H1 (cell line): Measurements from ENCODE around the gene EXOG.

Experiments used
- CBX8 ChIP-seq: fragments of 300-800, 300-1000 bp; sonication (generic); IDR thresholded peaks from 2 replicates; pipeline ENCODE4 v1.7.1; 2016; ENCODE audit warnings: low read depth, low read length, borderline replicate concordance
- CHD1 ChIP-seq: IDR thresholded peaks from 2 replicates; pipeline ENCODE4 v1.6.1; 2012; ENCODE audit warnings: low read depth, low read length, improper control_type of control experiment
- CTCF ChIP-seq, 3 experiments: IDR thresholded peaks; 1 replicate in 2 of 3; 2 replicates in 1 of 3; pipeline versions ENCODE4 v1.5.1 to v1.6.1; 2011; ENCODE audit warnings: low read length in 3 of 3, mild to moderate bottlenecking in 3 of 3, inconsistent platforms in 2 of 3, low read depth in 1 of 3, moderate library complexity in 1 of 3; ENCODE audit not compliant: insufficient read depth in 1 of 3; ENCODE audit errors: control extremely low read depth in 1 of 3
- EP300 ChIP-seq, 2 experiments: IDR thresholded peaks; 1 replicate in 1 of 2; 2 replicates in 1 of 2; pipeline ENCODE4 v1.6.1; 2011 to 2012; ENCODE audit warnings: low read depth in 2 of 2, low read length in 2 of 2, mild to moderate bottlenecking in 2 of 2, borderline replicate concordance in 1 of 2, inconsistent platforms in 1 of 2, moderate library complexity in 1 of 2
- EZH2 ChIP-seq: fragments of 200-600 bp; sonication (generic); IDR thresholded peaks from 2 replicates; pipeline ENCODE4 v1.7.1; 2012; ENCODE audit warnings: low read depth, mild to moderate bottlenecking, moderate library complexity, low read length, inconsistent platforms; ENCODE audit not compliant: severe bottlenecking
- FOSL1 ChIP-seq: IDR thresholded peaks from 2 replicates; pipeline ENCODE4 v1.6.1; 2011; ENCODE audit warnings: mild to moderate bottlenecking, low read depth, low read length, moderate library complexity; ENCODE audit not compliant: insufficient read depth
- HDAC2 ChIP-seq, 2 experiments: fragments of 300-600 bp in 1 of 2; sonication (generic) in 1 of 2; IDR thresholded peaks; 2 replicates each; pipeline ENCODE4 v1.6.1; 2011 to 2012; ENCODE audit warnings: low read depth in 2 of 2, low read length in 2 of 2, mild to moderate bottlenecking in 2 of 2, moderate library complexity in 2 of 2, borderline replicate concordance in 1 of 2, inconsistent platforms in 1 of 2
- JUND ChIP-seq: IDR thresholded peaks from 2 replicates; pipeline ENCODE4 v1.6.1; 2011; ENCODE audit warnings: mild to moderate bottlenecking, improper control_type of control experiment, low read length
- MAX ChIP-seq: IDR thresholded peaks from 2 replicates; pipeline ENCODE4 v1.6.1; 2012; ENCODE audit warnings: inconsistent platforms
- POLR2A ChIP-seq, 2 experiments: IDR thresholded peaks; 1 replicate in 1 of 2; 2 replicates in 1 of 2; pipeline ENCODE4 v1.6.1; 2011; ENCODE audit warnings: low read depth in 2 of 2, low read length in 2 of 2, mild to moderate bottlenecking in 2 of 2; ENCODE audit errors: control extremely low read depth in 1 of 2
- POLR2AphosphoS5 ChIP-seq: IDR thresholded peaks from 2 replicates; pipeline ENCODE4 v1.6.1; 2011; ENCODE audit warnings: low read depth, low read length
- TAF1 ChIP-seq: IDR thresholded peaks from 2 replicates; pipeline ENCODE4 v1.6.1; 2011; ENCODE audit warnings: mild to moderate bottlenecking, low read depth, low read length
- TCF12 ChIP-seq: IDR thresholded peaks from 2 replicates; pipeline ENCODE4 v1.6.1; 2011; ENCODE audit warnings: low read depth, mild to moderate bottlenecking, low read length
- ZNF274 ChIP-seq: IDR thresholded peaks from 2 replicates; pipeline ENCODE4 v1.7.0; 2012; ENCODE audit warnings: low read length, borderline replicate concordance; ENCODE audit errors: extremely low read depth

GRCh38 chr3:38519651-38520050, 23.5 kb downstream of the EXOG start:
- TF ChIP-seq JUND (no peak), HDAC2 (IDR thresholded peaks at IDR 0.05; ENCODE audit: borderline replicate concordance in 1 of 2, low read depth in 2 of 2, low read length in 2 of 2) (no peak), EP300 (IDR thresholded peaks at IDR 0.05; ENCODE audit: borderline replicate concordance in 1 of 2, low read depth in 2 of 2, low read length in 2 of 2) (no peak), CTCF (IDR thresholded peaks at IDR 0.05; ENCODE audit: control extremely low read depth in 1 of 3, insufficient read depth in 1 of 3, low read depth in 1 of 3, low read length in 3 of 3) (no peak), FOSL1 (no peak), CBX8 (no peak), TAF1 (no peak), POLR2A (IDR thresholded peaks at IDR 0.05; ENCODE audit: control extremely low read depth in 1 of 2, low read depth in 2 of 2, low read length in 2 of 2) (no peak), TCF12 (0 out of 2 replicates have a peak, but pooled peaks have one; percentile 45), ZNF274 (no peak), MAX (peak; percentile 28; the same call in 1 of the 2 replicates), POLR2AphosphoS5 (no peak), CHD1 (no peak), EZH2 (no peak)
